CD14-positive monocyte (primary cell): Measurements from ENCODE around the gene F13A1. TPM values are rescaled to one million over a fixed set of nuclear protein-coding genes. Genes with fewer than 3 reads are reported as not detected.

ENCODE experiments used
- DNase-seq, 3 donors: peaks; one replicate each; pipeline ENCODE4 v3.0.0-alpha.2; 2011 to 2022
- H2AFZ ChIP-seq: 2 replicates; pipeline ENCODE4 v1.6.0; 2012; ENCODE audit warnings: mild to moderate bottlenecking, low read depth, low read length, inconsistent platforms; ENCODE audit not compliant: insufficient read depth, poor library complexity, severe bottlenecking
- H3K27ac ChIP-seq, 2 donors: 1 replicate in 1 of 2; 2 replicates in 1 of 2; pipeline ENCODE4 v1.5.1; 2012 to 2013; ENCODE audit warnings: low read length in 2 of 2, control low read depth in 1 of 2, inconsistent platforms in 1 of 2, low read depth in 1 of 2, mild to moderate bottlenecking in 1 of 2
- H3K27me3 ChIP-seq, 2 donors: one replicate each; pipeline versions ENCODE4 v1.6.0 to v1.6.1; 2011 to 2013; ENCODE audit warnings: low read length in 2 of 2; ENCODE audit not compliant: control insufficient read depth in 2 of 2, insufficient read depth in 2 of 2
- H3K36me3 ChIP-seq, 2 donors: replicated peaks in 1 of 2; 1 replicate in 1 of 2; 2 replicates in 1 of 2; pipeline versions ENCODE4 v1.5.1 to v1.6.1; 2012 to 2013; ENCODE audit warnings: low read length in 2 of 2, control low read depth in 1 of 2, inconsistent platforms in 1 of 2, mild to moderate bottlenecking in 1 of 2; ENCODE audit not compliant: insufficient read depth in 2 of 2, control insufficient read depth in 1 of 2
- H3K4me1 ChIP-seq, 2 donors: 1 replicate in 1 of 2; 2 replicates in 1 of 2; pipeline versions ENCODE4 v1.5.1 to v1.6.1; 2012 to 2013; ENCODE audit warnings: low read length in 2 of 2, control low read depth in 1 of 2, inconsistent platforms in 1 of 2, mild to moderate bottlenecking in 1 of 2, moderate library complexity in 1 of 2; ENCODE audit not compliant: insufficient read depth in 2 of 2, control insufficient read depth in 1 of 2
- H3K4me2 ChIP-seq: replicated peaks from 2 replicates; pipeline ENCODE3; 2012; ENCODE audit warnings: low read length, moderate library complexity, mild to moderate bottlenecking; ENCODE audit not compliant: poor library complexity, severe bottlenecking; ENCODE audit errors: extremely low read depth
- H3K4me3 ChIP-seq, 3 experiments: fragments of 200-600 bp in 1 of 3; sonication (generic) in 1 of 3; replicated peaks in 1 of 3; 1 replicate in 2 of 3; 2 replicates in 1 of 3; pipeline ENCODE4 v1.5.1; 2011 to 2013; ENCODE audit warnings: low read length in 3 of 3, mild to moderate bottlenecking in 3 of 3, control low read depth in 2 of 3, low read depth in 2 of 3, inconsistent platforms in 1 of 3, moderate library complexity in 1 of 3
- H3K79me2 ChIP-seq: 2 replicates; pipeline ENCODE4 v1.6.0; 2012; ENCODE audit warnings: mild to moderate bottlenecking, control low read depth, inconsistent platforms, low read length, moderate library complexity; ENCODE audit not compliant: insufficient read depth
- H3K9ac ChIP-seq: 2 replicates; pipeline ENCODE4 v1.6.0; 2017; ENCODE audit warnings: low read length, mild to moderate bottlenecking; ENCODE audit not compliant: insufficient read depth, poor library complexity, severe bottlenecking
- H3K9me3 ChIP-seq, 2 donors: replicated peaks in 1 of 2; 1 replicate in 1 of 2; 2 replicates in 1 of 2; pipeline versions ENCODE4 v1.5.1 to v1.6.1; 2012 to 2013; ENCODE audit warnings: low read length in 2 of 2, control low read depth in 1 of 2; ENCODE audit not compliant: control insufficient read depth in 1 of 2, insufficient read depth in 1 of 2
- H4K20me1 ChIP-seq: 2 replicates; pipeline ENCODE4 v1.6.0; 2012; ENCODE audit warnings: mild to moderate bottlenecking, low read length, control low read depth, moderate library complexity; ENCODE audit not compliant: insufficient read depth
- H3K27ac Mint-ChIP-seq, 7 donors: one replicate each; pipeline ENCODE4 v1.8.0; 2020; ENCODE audit warnings: mild to moderate bottlenecking in 7 of 7, mixed read lengths in 7 of 7, moderate library complexity in 6 of 7, inconsistent platforms in 2 of 7
- H3K27me3 Mint-ChIP-seq, 3 donors: one replicate each; pipeline ENCODE4 v1.8.0; 2021 to 2022; ENCODE audit warnings: low read depth in 3 of 3, mild to moderate bottlenecking in 3 of 3, mixed read lengths in 3 of 3, moderate library complexity in 3 of 3, inconsistent platforms in 1 of 3
- H3K36me3 Mint-ChIP-seq, 2 donors: one replicate each; pipeline ENCODE4 v1.8.0; 2020; ENCODE audit warnings: mixed read lengths in 2 of 2, inconsistent platforms in 1 of 2, mild to moderate bottlenecking in 1 of 2
- H3K4me1 Mint-ChIP-seq: one replicate; pipeline ENCODE4 v1.8.0; 2020; ENCODE audit warnings: mild to moderate bottlenecking, mixed read lengths
- H3K4me3 Mint-ChIP-seq, 2 donors: one replicate each; pipeline ENCODE4 v1.8.0; 2020; ENCODE audit warnings: mild to moderate bottlenecking in 2 of 2, mixed read lengths in 2 of 2, moderate library complexity in 1 of 2
- H3K9me3 Mint-ChIP-seq, 7 donors: one replicate each; pipeline ENCODE4 v1.8.0; 2020 to 2022; ENCODE audit warnings: mixed read lengths in 7 of 7, mild to moderate bottlenecking in 6 of 7, moderate library complexity in 6 of 7, inconsistent platforms in 2 of 7
- CTCF ChIP-seq: fragments of 200-600 bp; IDR thresholded peaks from one replicate; pipeline ENCODE4 v1.8.0; 2022; ENCODE audit warnings: antibody characterized with exemption, mild to moderate bottlenecking
- WGBS: methylation state at CpG from one replicate; pipeline ENCODE4 v1.1.5; 2013; ENCODE audit warnings: missing lambda C conversion rate; ENCODE audit not compliant: insufficient coverage; 5-methylcytosine and 5-hydroxymethylcytosine counted together
- intact Hi-C, 2 donors: fragments of 100-400 bp; cut with micrococcal nuclease; formaldehyde crosslinking; loops; one replicate each; pipeline versions ENCODE4 v1.15.0 to v1.15.1; 2023
- polyA plus RNA-seq, 3 donors: library from polyadenylated mRNA; depleted of rRNA in 1 of 3; unstranded in 2 of 3; stranded (reverse) in 1 of 3; fragments of 300-500 nt in 2 of 3; fragments of >200 nt in 1 of 3; fragmentation: Illumina TruSeq in 2 of 3; gene quantifications; 1 replicate in 2 of 3; 2 replicates in 1 of 3; pipeline ENCODE4 v1.2.3, GENCODE V29; 2012 to 2021

F13A1 gene
- polyA plus RNA-seq, 3 donors: 49.0 to 136 (median 105) TPM

- Mint-ChIP-seq H3K27ac (no peak overlapping the region), H3K4me1 (no peaks in the 10 kb centered on the region), H3K4me3 (no peak overlapping the region), H3K36me3 (peaks cover 8 to 24% of the 10 kb centered on the region in 2 donors), H3K9me3 (peaks cover 0 to 4% (median 3%) of the 10 kb centered on the region in 7 donors), H3K27me3 (peaks cover 0 to 1% (median 0%) of the 10 kb centered on the region in 3 donors)
- H3K36me3 ChIP-seq: peaks cover 2 to 13% of the 10 kb centered on the region in 2 donors
- H3K27me3 ChIP-seq: no peaks in the 10 kb centered on the region
- no peaks in the 10 kb centered on the region for H3K4me1 ChIP-seq
- no peaks in the 10 kb centered on the region for H3K79me2 ChIP-seq
- no peak for TF ChIP-seq CTCF
- H3K4me3 ChIP-seq: no peak overlapping the region
- no peak overlapping the region for H2AFZ ChIP-seq
- no peaks in the 10 kb centered on the region for H3K9me3 ChIP-seq
- WGBS: 100% methylated on average over 1 of the region's 3 CpGs
- no peak overlapping the region for H3K9ac ChIP-seq
- H4K20me1 ChIP-seq: no peaks in the 10 kb centered on the region
- no peak overlapping the region for H3K27ac ChIP-seq
- no peak overlapping the region for H3K4me2 ChIP-seq
- DNase-seq: no peak
- intact Hi-C loops: no loop called here
Observed at GRCh38 chr6:6293317-6293716, 27.1 kb downstream of the F13A1 start.

GRCh38 chr6:6287415-6287814 is 33.0 kb downstream of the F13A1 start:
- no peak for TF ChIP-seq CTCF
- Histone ChIP-seq H3K79me2 (no peaks in the 10 kb centered on the region), H4K20me1 (no peaks in the 10 kb centered on the region), H3K36me3 (peaks cover 0 to 4% of the 10 kb centered on the region in 2 donors), H2AFZ (no peak overlapping the region), H3K9me3 (no peaks in the 10 kb centered on the region), H3K9ac (no peak overlapping the region), H3K27ac (no peak overlapping the region), H3K4me3 (no peak overlapping the region), H3K4me1 (peaks cover 12 to 18% of the 10 kb centered on the region in 2 donors), H3K27me3 (no peaks in the 10 kb centered on the region), H3K4me2 (no peak overlapping the region)
- Mint-ChIP-seq H3K4me3 (no peak overlapping the region), H3K27ac (peak overlapping the region in 1 of 7 donors; percentile 75), H3K27me3 (peaks cover 0 to 2% (median 0%) of the 10 kb centered on the region in 3 donors), H3K4me1 (peaks cover 24% of the 10 kb centered on the region), H3K9me3 (peaks cover 0 to 5% (median 0%) of the 10 kb centered on the region in 7 donors), H3K36me3 (peaks cover 11 to 39% of the 10 kb centered on the region in 2 donors)
- 100% methylated on average over 2 of the region's 3 CpGs for WGBS
- no peak for DNase-seq
- intact Hi-C loops: no loop called here
